Breast epithelium (tissue), 4 donors: ENCODE data around the gene FRMPD1. TPM values are rescaled to one million over a fixed set of nuclear protein-coding genes. Genes with fewer than 3 reads are reported as not detected.

ENCODE experiments used
- DNase-seq, 2 donors: peaks; one replicate each; pipeline ENCODE4 v3.0.0-alpha.2; 2019; ENCODE audit warnings: low spot score in 2 of 2
- H3K27ac ChIP-seq, 2 donors: fragments of 200-600 bp; sonication (generic) in 1 of 2; one replicate each; pipeline ENCODE4 v1.5.1; 2016 to 2019; ENCODE audit warnings: mild to moderate bottlenecking in 1 of 2
- H3K27me3 ChIP-seq, 2 donors: fragments of 200-600 bp; sonication (generic) in 1 of 2; one replicate each; pipeline versions ENCODE4 v1.5.1 to v1.6.0; 2017 to 2019; ENCODE audit warnings: control low read depth in 1 of 2, mild to moderate bottlenecking in 1 of 2
- H3K36me3 ChIP-seq: fragments of 200-600 bp; one replicate; pipeline ENCODE4 v1.5.1; 2019
- H3K4me1 ChIP-seq, 2 donors: fragments of 200-600 bp; sonication (generic); one replicate each; pipeline ENCODE4 v1.5.1; 2016 to 2019; ENCODE audit warnings: control low read depth in 1 of 2
- H3K4me3 ChIP-seq, 3 donors: fragments of 200-600 bp; sonication (generic); 1 replicate in 2 of 3; 2 replicates in 1 of 3; pipeline ENCODE4 v1.5.1; 2016 to 2019; ENCODE audit warnings: mild to moderate bottlenecking in 3 of 3, moderate library complexity in 2 of 3
- H3K9me3 ChIP-seq, 2 donors: fragments of 200-600 bp; sonication (generic) in 1 of 2; one replicate each; pipeline ENCODE4 v1.5.1; 2016 to 2019; ENCODE audit warnings: control low read depth in 1 of 2
- POLR2A ChIP-seq: fragments of 450-650 bp; IDR thresholded peaks from one replicate; pipeline ENCODE4 v1.6.1; 2016; ENCODE audit warnings: antibody characterized with exemption, mild to moderate bottlenecking, moderate library complexity
- POLR2AphosphoS5 ChIP-seq, 3 donors: sonication (generic); formaldehyde crosslinking; IDR thresholded peaks; one replicate each; pipeline ENCODE4 v1.6.1; 2017; ENCODE audit warnings: antibody characterized with exemption in 3 of 3
- intact Hi-C: fragments of 100-400 bp; cut with DNase I; formaldehyde crosslinking; loops from one replicate; pipeline ENCODE4 v1.15.1; 2023; ENCODE audit warnings: low total_unique reads
- total RNA-seq, 3 donors: library from RNA; depleted of rRNA; stranded (reverse); fragments of >200 nt; gene quantifications; one replicate each; pipeline ENCODE4 v1.1.0, GENCODE V29; 2016
- TF ChIP-seq, protein P1 (sequence below), 3 donors: fragments of 450-650 bp; IDR thresholded peaks; one replicate each; pipeline ENCODE4 v1.5.1; 2016 to 2017; ENCODE audit warnings: antibody characterized with exemption in 3 of 3, mild to moderate bottlenecking in 3 of 3, moderate library complexity in 3 of 3

The FRMPD1 gene
- total RNA-seq, 3 donors from 2014 or later, result 0.16 to 1.6 (median 0.59) TPM

DNA sequence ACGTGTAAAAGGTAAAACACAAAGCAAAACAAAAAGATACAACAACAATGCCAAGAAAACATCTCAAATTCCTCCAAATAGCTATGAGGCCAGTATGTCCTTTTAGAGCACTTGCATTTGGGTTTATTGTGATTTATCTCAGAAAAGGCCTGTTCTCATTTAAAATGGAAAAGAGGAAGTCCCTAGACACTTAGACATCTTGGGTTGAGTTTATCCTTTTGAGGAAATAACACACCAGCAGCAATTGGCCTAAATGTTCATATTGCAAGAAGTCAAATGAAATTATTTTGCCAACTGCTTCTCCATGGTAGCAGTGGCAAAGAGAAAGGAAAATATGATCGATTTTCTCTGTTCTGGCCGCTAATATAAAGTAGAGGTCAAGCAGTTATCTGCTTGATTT, 59.3 kb downstream of the FRMPD1 start:
- TF ChIP-seq POLR2A, result no peak
- TF ChIP-seq, protein P1, sequence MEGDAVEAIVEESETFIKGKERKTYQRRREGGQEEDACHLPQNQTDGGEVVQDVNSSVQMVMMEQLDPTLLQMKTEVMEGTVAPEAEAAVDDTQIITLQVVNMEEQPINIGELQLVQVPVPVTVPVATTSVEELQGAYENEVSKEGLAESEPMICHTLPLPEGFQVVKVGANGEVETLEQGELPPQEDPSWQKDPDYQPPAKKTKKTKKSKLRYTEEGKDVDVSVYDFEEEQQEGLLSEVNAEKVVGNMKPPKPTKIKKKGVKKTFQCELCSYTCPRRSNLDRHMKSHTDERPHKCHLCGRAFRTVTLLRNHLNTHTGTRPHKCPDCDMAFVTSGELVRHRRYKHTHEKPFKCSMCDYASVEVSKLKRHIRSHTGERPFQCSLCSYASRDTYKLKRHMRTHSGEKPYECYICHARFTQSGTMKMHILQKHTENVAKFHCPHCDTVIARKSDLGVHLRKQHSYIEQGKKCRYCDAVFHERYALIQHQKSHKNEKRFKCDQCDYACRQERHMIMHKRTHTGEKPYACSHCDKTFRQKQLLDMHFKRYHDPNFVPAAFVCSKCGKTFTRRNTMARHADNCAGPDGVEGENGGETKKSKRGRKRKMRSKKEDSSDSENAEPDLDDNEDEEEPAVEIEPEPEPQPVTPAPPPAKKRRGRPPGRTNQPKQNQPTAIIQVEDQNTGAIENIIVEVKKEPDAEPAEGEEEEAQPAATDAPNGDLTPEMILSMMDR (IDR thresholded peaks at IDR 0.05), result no peak
- TF ChIP-seq POLR2AphosphoS5 (IDR thresholded peaks at IDR 0.05), result no peak
- intact Hi-C loops, result no loop called here
- Histone ChIP-seq H3K4me3 (no peak overlapping the region), H3K9me3 (no peaks in the 10 kb centered on the region), H3K27ac (no peak overlapping the region), H3K27me3 (no peaks in the 10 kb centered on the region), H3K36me3 (no peaks in the 10 kb centered on the region), H3K4me1 (no peaks in the 10 kb centered on the region)
- DNase-seq, result no peak

GRCh38 chr9:37715260-37715659, 64.5 kb downstream of the FRMPD1 start:
- no peaks in the 10 kb centered on the region for H3K27me3 ChIP-seq
- no peak for DNase-seq
- no peaks in the 10 kb centered on the region for H3K36me3 ChIP-seq
- H3K27ac ChIP-seq, result no peak overlapping the region
- intact Hi-C loops, result no loop called here
- H3K4me1 ChIP-seq, result no peaks in the 10 kb centered on the region
- TF ChIP-seq POLR2AphosphoS5 (IDR thresholded peaks at IDR 0.05) (no peak), POLR2A (no peak)
- TF ChIP-seq, protein P1 (IDR thresholded peaks at IDR 0.05), result no peak
- no peaks in the 10 kb centered on the region for H3K9me3 ChIP-seq
- H3K4me3 ChIP-seq, result no peak overlapping the region

DNA sequence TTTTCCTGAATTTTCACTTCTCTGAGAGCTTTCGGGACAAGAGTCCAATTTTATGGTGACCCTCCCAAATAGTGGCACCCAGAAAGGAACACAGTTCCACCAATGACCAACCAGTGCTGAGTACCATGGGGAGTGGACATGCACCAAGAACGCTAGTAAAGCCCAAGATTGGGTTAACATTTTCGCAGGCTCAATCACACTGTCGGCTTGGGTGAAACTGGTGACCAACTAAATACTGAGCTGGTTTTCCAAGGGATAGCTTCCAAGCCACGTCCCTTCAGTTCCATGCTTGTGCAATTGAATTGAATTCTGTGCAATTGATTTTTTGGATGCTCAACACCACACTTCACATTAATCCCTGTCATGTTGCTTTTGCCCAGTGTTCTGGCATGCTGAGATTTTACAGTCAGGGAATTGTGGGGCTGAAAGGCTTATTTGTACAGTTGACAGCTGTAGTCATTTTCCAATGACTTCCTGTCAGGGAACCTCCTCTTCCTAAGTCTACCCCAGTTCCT, 65.3 kb downstream of the FRMPD1 start:
- no peaks in the 10 kb centered on the region for H3K4me1 ChIP-seq
- no peak overlapping the region for H3K4me3 ChIP-seq
- H3K27me3 ChIP-seq, result no peaks in the 10 kb centered on the region
- H3K27ac ChIP-seq, result no peak overlapping the region
- intact Hi-C loops, result no loop called here
- no peak for DNase-seq
- H3K36me3 ChIP-seq, result no peaks in the 10 kb centered on the region
- H3K9me3 ChIP-seq, result no peaks in the 10 kb centered on the region
- TF ChIP-seq, protein P1 (IDR thresholded peaks at IDR 0.05), result no peak
- no peak for TF ChIP-seq POLR2AphosphoS5 (IDR thresholded peaks at IDR 0.05)
- TF ChIP-seq POLR2A, result no peak

- H3K4me3 ChIP-seq, result no peak overlapping the region
- TF ChIP-seq POLR2A (no peak), POLR2AphosphoS5 (IDR thresholded peaks at IDR 0.05) (no peak)
- TF ChIP-seq, protein P1 (IDR thresholded peaks at IDR 0.05), result no peak
- H3K9me3 ChIP-seq, result no peaks in the 10 kb centered on the region
- intact Hi-C loops, result no loop called here
- no peaks in the 10 kb centered on the region for H3K27me3 ChIP-seq
- H3K4me1 ChIP-seq, result no peaks in the 10 kb centered on the region
- DNase-seq, result no peak
- no peak overlapping the region for H3K27ac ChIP-seq
- H3K36me3 ChIP-seq, result no peaks in the 10 kb centered on the region
Observed at GRCh38 chr9:37719526-37719925, 68.8 kb downstream of the FRMPD1 start.

GRCh38 chr9:37727013-37727412, 76.3 kb downstream of the FRMPD1 start:
- no peaks in the 10 kb centered on the region for H3K36me3 ChIP-seq
- H3K27me3 ChIP-seq, result no peaks in the 10 kb centered on the region
- DNase-seq, result no peak
- no peak overlapping the region for H3K27ac ChIP-seq
- no peaks in the 10 kb centered on the region for H3K4me1 ChIP-seq
- intact Hi-C loops, result no loop called here
- TF ChIP-seq POLR2AphosphoS5 (IDR thresholded peaks at IDR 0.05), result no peak
- no peak overlapping the region for H3K4me3 ChIP-seq
- no peaks in the 10 kb centered on the region for H3K9me3 ChIP-seq

- Histone ChIP-seq H3K4me3 (no peak overlapping the region), H3K9me3 (no peaks in the 10 kb centered on the region), H3K27ac (no peak overlapping the region), H3K4me1 (no peaks in the 10 kb centered on the region), H3K27me3 (peaks cover 0 to 6% of the 10 kb centered on the region in 2 donors), H3K36me3 (no peaks in the 10 kb centered on the region)
- intact Hi-C loops, result no loop called here
- DNase-seq, result no peak
- TF ChIP-seq POLR2A, result no peak
- TF ChIP-seq, protein P1 (IDR thresholded peaks at IDR 0.05), result no peak
- no peak for TF ChIP-seq POLR2AphosphoS5 (IDR thresholded peaks at IDR 0.05)
Observed at GRCh38 chr9:37729499-37729898, 78.7 kb downstream of the FRMPD1 start.
